Measurements from ENCODE around the gene TBCD.

DNA sequence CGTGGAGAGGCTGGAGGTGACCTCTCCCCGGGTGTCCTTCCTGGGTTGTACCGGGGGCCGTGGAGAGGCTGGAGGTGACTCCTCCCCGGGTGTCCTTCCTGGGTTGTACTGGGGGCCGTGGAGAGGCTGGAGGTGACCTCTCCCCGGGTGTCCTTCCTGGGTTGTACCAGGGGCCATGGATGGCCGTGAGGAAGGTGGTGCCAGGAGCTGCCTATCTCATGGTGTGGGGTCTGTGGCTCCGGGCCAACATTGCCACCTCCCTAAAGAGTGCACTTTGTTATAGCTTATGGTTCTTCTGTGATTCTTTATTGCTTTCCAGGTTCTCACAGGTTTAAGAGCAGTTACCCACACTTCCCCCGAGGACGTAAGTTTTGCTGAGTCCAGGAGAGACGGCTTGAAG, 174.2 kb downstream of the TBCD start:
- TF ChIP-seq, protein P1, sequence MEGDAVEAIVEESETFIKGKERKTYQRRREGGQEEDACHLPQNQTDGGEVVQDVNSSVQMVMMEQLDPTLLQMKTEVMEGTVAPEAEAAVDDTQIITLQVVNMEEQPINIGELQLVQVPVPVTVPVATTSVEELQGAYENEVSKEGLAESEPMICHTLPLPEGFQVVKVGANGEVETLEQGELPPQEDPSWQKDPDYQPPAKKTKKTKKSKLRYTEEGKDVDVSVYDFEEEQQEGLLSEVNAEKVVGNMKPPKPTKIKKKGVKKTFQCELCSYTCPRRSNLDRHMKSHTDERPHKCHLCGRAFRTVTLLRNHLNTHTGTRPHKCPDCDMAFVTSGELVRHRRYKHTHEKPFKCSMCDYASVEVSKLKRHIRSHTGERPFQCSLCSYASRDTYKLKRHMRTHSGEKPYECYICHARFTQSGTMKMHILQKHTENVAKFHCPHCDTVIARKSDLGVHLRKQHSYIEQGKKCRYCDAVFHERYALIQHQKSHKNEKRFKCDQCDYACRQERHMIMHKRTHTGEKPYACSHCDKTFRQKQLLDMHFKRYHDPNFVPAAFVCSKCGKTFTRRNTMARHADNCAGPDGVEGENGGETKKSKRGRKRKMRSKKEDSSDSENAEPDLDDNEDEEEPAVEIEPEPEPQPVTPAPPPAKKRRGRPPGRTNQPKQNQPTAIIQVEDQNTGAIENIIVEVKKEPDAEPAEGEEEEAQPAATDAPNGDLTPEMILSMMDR (IDR thresholded peaks at IDR 0.05; ENCODE audit: insufficient read depth, low read length, poor library complexity, severe bottlenecking) = no peak
- TF ChIP-seq EZH2phosphoT487 (conservative IDR thresholded peaks at IDR 0.05; ENCODE audit: low read length) = no peak
